GM21526 (cell line): ENCODE measurements around the gene NT5DC4.

Experiments
- ATAC-seq: cut with Tn5 transposase; IDR thresholded peaks from one replicate; pipeline ENCODE4 v1.9.1; 2021; ENCODE audit warnings: moderate library complexity; ENCODE audit not compliant: unreplicated experiment, low FRiP score

The NT5DC4 gene

DNA sequence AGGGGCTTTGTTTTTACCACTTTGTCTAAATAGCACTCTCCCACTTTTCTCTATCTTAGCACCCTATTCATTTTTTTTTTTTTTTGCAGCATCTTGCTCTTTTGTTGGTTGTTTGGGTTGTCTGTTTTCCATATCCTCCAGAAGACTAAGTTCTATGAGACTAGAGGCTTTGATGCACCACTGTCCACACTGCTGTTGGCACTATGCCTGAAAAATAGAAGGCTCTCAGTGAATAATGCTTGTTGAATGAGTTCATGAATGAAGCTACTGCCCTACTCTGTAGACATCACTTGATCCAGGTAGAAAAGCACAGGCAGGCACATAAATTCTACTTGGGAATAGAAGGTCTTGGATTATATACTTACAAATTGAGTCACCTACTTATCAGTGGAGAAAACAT is 56.2 kb downstream of the NT5DC4 start:
- no peak for ATAC-seq

DNA sequence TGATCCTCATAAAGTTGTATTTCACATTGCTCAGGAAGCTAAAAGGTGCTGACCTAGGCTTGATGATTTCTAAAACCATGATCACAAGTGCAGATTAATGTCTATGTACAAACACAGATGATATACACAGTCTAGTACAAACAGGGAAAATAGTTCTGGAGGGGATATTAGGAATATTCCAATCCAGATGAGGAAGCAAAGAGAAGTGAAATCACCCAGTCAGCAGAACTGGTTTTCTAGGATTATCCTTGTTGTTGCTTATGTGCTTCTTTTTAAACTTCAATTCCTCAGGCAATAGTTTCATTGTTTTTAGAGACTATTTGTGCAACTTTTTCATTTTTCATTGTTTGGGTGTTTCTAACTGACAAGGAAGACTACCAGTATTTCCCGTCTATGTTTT is 58.8 kb downstream of the NT5DC4 start:
- ATAC-seq = no peak

DNA sequence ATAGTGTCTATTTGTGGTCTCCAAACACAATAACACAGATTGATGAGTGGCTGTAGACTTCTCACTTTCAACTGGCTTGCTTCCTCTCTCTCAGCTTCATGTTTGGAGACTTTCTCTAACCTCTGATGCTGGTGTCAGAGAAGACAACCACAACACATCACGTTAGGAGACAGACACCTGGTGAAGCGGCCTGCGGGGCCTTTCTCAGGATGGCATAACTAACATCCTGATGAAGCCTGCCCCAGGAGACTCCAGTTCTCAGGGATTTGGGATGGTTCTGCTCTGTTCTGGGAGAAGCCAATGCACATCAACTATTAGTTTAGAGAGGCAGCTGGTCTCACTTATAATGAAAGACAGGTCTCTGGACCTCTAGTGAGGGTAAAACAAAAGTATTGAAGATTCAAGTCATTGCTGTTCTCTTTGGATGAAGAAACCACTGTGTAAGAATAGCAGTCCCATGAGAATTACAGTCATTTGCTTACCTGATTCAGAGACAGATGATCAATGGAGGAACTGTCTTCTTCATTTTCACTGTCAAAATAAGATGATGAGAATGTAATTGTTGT is 61.5 kb downstream of the NT5DC4 start:
- ATAC-seq = peak; percentile 73

DNA sequence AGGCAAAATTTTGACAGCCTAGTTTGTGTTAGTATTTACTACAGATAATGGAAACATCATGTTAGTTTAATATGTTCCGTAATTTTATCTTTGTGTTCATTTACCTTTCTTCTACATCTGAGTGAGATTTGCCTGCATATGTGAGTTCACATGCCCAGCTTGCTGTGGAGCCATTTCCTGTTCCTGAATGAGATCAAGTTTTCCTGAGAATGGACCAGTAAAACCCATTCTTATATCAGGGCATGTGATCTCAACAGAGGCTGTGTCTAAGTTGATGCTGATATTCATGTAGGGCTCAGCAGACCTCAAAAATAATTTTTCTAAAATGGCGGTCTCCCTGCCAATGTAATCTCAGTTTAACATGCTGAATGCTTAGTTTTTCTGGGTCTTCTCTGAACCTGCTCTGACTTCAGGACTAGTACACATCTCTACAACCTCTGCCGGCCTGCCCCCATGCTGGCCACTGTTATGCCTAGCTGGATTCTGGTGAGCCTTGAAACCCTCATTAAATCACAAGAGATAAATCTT is 62.4 kb downstream of the NT5DC4 start:
- ATAC-seq = no peak

DNA sequence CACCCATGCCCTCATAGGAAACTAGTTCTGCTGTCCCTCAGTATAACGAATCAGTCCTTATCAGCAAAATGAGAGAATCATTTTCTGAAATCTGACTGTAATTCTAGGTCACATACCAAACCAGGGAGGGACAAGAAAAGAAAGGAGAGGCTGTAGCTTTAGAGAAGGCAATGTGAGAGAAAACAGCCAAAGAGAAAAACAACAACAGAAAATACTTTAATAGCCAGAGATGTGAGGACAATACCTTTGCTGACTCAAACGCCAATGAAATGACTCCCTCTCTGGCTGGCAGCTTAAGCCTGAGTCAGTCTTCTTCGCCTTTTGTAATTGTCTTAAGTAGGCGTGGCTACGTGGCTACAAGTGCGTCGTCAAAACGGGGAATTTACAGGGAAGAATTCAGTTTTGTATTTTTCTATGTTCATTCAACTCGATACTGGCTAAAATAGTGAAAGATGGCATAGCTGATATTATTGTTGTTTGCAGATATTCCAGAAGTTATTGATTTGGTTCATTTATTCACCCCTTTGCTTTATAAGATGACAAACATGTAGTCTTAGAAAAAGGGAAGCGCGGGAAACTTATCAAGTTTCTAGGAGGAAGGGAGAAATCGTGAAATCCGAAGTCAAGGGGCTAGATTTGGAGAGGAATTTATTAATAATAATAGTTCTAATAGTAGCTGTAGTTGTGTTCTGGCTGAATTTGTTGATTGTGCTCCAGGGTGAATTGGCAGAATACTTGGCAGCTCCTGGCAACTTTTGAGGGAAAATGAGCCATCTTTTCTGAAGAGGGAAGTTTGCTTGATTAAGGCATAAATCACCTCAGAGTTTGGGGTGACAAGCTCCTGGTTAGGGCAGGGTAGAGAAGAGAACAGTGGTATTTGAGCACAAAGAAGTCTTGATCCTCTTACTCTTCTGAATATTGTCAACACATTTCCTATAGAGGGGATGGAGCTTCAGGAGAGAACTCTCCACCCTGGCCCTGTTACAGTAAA is 63.7 kb downstream of the NT5DC4 start, which contains the start of gene IL1A:
Gene IL1A (minus strand): TSS at position 295 of the 991 bp plus-strand sequence. CDS start 723 bp downstream, outside the sequence.
- no peak for ATAC-seq

DNA sequence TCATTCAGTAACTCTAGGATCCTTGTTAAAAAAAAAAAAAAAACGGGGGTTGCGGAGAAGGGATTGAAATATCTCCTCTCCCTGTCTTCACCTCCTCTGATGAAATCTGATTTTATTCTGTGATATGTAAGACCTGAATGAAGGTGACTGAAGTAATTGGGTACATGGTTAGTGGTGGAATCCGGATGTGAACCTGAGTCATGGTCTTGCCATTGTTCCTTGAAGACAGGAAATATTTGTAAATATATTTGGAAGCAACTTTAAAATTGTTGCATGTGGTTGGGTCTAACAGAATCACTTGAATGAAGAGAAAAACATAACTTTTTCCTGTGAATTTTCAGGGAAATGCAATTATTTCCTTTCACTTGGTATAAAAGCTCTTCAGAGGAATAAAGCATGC is 66.5 kb downstream of the NT5DC4 start:
- no peak for ATAC-seq

DNA sequence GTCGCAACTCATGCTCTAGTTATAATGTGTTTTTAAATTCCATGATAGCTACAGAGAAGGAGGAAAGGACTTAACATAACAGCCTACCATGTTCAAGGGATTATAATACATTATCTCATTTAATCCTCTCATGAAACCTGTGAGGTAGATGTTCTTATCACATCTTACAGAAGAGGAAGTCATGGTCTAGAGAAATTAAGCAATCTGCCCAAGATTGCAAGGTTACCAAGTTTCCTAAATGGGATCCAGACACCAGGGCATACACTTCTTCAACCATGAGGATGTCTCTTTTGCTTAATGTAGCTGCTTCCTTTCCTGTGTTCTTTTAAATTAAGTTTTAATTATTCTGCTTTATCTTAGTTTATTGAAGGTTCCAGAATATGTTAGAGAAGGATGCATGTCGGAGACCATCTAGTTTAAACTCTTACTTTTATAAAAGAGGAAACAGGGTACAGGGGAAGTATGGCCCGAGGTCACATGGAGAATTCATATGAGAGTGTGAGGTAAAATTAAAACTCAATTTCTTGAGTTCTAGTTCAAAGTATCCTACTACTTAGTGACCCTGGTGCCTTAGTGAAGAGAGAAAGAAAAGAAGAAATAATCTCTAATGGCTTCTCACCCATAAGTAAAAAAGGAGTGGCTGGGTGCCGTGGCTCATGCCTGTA is 67.0 kb downstream of the NT5DC4 start:
- ATAC-seq = no peak

DNA sequence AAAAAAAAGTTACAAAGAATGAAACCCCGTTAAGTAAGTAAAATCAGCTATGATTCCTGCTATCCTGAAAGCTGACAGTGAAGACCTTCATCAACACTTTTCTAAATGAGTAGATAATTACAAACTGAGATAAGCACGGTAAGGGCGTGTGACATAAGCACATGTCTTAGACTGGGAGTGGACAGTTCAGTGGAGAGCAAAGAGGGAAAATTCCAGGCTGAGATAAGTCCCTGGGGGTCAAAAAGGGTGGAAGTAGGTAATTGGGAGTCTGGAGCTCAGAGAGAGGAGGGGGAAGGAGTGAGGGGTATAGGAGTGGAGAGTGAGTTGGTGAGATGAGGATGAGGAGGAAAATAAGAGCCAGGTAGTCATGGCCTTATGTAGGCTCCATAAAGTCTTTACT is 67.8 kb downstream of the NT5DC4 start:
- no peak for ATAC-seq
